Stimulated activated CD8-positive, alpha-beta memory T cell treated with anti-CD3 and anti-CD28 coated beads, Interleukin-4, amount 100 ng/mL, for 1 hour (primary cell): ENCODE measurements around the gene EGLN1.
"Not testable (repeated sequence)": the region's sequence is repeated elsewhere in the genome, so short reads cannot be mapped to it uniquely, and the experiment has no call there.

Experiments
- DNase-seq, 2 donors: peaks; one replicate each; pipeline ENCODE4 v3.0.0-alpha.2; 2020; ENCODE audit warnings: low read depth in 2 of 2, low spot score in 1 of 2

The EGLN1 gene

DNA sequence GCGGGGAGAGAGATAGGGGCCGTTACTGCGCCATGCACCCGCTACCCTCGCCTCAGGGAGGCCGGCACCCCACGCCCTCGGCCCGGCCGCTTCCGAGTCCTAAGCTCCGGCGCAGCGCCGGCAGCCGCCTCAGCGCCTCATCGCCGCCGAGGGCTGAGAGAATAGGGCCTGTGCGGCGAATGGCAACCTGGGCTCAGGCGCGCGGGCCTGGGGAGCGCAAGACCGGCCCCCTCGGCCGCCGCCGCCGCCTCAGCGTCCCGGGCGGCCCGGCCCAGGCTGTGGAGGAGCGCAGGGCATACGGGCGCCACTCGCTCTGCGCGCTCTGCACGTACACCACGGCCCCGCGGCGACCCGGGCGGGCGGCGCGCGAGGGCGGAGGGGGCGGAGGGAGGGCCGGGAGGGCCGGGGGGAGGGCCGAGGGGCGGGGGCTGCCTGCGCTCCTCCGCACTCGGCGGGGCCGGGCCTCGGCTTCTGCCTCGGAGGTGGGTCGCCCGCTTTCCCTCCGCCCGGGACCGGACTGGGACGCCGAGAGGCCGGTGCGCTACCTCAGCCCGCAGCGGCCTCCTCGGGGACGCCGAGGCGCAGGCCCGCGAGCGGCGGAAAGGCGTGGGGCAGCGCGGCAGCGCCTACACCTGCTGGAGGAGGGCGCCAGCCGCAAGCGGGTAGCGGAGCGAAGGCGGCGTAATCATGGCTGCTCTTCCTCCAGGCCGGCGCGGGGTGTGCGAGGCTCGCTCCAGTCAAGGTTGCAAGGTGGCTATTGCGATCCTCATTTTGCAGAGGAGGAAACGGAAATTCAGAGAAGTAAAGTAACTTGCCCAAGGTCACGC lies at the start of gene EGLN1:
Gene EGLN1, minus strand, starts transcription at position 317 of the 827 bp plus-strand sequence. CDS start 399 bp downstream, outside the sequence.
- peak; percentile 43 to 68 for DNase-seq

DNA sequence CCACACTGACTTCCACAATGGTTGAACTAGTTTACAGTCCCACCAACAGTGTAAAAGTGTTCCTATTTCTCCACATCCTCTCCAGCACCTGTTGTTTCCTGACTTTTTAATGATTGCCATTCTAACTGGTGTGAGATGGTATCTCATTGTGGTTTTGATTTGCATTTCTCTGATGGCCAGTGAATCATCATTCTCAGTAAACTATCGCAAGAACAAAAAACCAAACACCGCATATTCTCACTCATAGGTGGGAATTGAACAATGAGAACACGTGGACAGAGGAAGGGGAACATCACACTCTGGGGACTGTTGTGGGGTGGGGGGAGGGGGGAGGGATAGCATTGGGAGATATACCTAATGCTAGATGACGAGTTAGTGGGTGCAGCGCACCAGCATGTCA lies 49.4 kb upstream of the EGLN1 start:
- not testable (repeated sequence) for DNase-seq

- DNase-seq: not testable (repeated sequence)
Observed at GRCh38 chr1:231471027-231471426, 48.9 kb upstream of the EGLN1 start.

GRCh38 chr1:231467986-231468385 lies 45.9 kb upstream of the EGLN1 start:
- DNase-seq: no peak

DNA sequence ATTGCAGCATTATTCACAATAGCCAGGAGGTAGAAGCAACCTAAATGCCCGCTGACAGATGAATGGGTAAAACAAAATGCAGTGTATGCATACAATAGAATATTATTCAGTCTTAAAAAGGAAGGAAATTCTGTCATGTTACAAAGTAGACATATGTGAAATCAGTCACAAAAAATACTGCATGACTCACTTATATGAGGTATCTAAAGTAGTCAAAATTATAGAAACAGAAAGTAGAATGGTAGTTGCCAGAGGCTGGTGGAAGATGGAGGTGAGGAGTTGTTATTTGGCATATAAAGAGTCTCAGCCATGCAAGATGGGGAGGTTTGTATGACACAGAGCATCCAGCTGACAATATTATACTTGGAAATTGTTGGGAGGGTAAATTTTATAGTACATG lies 43.0 kb upstream of the EGLN1 start:
- DNase-seq: no peak

- no peak for DNase-seq
Observed at GRCh38 chr1:231463541-231463940, 41.5 kb upstream of the EGLN1 start.

DNA sequence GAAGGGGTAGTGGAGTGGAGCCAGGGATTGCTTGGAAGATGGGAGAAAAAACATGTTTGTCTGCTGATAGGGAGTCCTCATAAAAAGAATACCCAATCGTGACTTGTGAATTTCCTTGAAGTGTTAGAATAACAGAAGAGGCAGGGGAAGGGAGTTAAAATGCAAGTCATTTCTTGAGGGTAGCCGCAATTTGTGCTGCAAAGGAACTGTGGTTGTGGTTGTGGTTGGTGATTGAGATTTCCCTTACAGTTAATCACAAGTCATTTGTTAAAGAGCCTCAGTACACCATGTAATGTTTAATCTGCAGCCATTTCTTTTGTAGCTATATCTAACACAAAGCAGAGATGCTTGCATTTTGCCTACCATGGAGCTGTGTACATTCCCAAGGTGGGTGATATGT lies 38.5 kb upstream of the EGLN1 start:
- peak; percentile 28 to 38 for DNase-seq

DNA sequence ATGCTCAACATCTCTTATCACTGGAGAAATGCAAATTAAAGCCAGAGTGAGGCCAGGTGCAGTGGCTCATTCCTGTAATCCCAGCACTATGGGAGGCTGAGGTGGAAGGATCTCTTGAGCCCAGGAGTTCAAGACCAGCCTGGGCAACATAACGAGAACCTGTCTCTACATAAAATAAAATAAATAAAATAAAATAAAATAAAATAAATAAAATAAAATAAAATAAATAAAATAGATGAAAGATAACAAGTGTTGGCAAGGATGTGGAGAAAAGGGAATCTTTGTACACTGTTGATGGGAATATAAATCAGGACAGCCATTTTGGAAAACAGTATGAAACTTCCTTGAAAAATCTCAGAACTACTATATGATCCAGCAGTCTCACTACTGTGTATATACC lies 37.4 kb upstream of the EGLN1 start:
- DNase-seq: not testable (repeated sequence)

GRCh38 chr1:231457956-231458355 lies 35.9 kb upstream of the EGLN1 start:
- not testable (repeated sequence) for DNase-seq

GRCh38 chr1:231454133-231454532 lies 32.0 kb upstream of the EGLN1 start:
- DNase-seq: not testable (repeated sequence)

- no peak for DNase-seq
Observed at GRCh38 chr1:231446138-231446537, 24.1 kb upstream of the EGLN1 start.

DNA sequence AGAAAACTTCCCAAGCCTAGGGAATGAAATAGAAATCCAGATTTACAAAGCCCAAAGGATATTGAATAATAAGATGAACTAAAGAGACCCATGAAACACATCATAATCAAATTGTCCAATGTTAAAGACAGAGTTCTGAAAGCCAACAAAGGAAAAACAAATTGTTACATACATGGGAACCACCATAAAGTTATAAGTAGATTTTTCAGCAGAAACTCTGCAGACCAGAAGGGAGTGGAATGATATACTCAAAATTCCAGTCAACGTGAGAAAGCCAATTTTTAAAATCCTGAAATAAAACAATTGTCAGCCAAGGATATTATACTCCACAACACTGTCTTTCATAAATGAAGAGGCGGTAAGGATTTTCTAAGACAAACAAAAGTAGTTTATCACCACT lies 22.0 kb upstream of the EGLN1 start:
- DNase-seq: no peak

DNA sequence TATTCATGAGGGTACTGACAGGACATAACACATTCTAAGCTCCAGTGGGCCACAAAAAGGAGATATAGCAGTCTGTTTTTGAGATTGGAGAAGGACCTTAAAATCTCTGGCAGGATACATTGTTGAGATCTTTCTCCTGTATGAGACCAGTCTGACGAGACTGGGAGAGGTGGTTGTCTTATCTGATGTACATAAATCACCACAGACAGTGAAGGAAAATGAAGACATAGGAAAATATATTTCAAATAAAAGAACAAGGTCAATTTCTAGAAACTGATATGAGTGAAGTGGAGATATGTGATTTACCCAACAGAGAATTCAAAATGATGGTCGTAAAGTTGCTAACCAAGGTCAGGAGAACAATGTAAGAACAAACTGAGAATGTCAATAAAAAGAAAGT lies 21.3 kb upstream of the EGLN1 start:
- DNase-seq: no peak

DNA sequence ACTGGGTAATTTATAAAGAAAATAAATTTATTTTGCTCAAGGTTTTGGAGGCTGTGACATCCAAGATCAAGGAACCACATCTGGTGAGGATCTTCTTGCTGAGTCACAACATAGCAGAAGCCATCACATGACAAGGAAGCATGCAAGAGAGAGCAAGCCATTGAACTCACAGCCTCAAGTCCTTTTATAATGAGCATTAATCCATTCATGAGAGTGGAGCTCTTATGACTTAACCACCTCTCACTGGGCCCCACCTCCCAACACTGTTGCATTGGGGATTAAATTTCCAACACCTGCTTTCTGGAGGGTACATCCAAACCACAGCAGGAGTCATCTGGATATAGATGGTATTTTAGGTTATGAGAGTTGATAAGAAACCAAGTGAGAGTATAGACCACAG lies 20.6 kb upstream of the EGLN1 start:
- no peak for DNase-seq

DNA sequence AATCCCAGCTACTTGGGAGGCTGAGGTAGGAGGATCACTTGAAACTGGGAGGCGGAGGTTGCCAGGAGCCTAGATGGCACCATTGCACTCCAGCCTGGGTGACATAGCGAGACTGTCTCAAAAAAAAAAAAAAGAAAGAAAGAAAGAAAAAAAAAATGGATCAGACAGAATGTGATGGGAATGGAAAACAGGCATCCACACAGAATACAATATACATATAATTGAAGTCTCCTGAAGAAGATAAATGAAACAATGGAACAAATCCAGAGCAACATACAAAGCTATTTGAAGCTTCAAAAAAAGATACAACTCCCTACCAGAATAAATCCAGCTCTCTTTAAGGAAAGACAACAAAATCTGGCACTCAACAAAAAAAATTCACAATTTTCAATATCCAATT lies 10.9 kb upstream of the EGLN1 start:
- no peak for DNase-seq

GRCh38 chr1:231431665-231432415 lies 9.8 kb upstream of the EGLN1 start:
- DNase-seq: no peak

DNA sequence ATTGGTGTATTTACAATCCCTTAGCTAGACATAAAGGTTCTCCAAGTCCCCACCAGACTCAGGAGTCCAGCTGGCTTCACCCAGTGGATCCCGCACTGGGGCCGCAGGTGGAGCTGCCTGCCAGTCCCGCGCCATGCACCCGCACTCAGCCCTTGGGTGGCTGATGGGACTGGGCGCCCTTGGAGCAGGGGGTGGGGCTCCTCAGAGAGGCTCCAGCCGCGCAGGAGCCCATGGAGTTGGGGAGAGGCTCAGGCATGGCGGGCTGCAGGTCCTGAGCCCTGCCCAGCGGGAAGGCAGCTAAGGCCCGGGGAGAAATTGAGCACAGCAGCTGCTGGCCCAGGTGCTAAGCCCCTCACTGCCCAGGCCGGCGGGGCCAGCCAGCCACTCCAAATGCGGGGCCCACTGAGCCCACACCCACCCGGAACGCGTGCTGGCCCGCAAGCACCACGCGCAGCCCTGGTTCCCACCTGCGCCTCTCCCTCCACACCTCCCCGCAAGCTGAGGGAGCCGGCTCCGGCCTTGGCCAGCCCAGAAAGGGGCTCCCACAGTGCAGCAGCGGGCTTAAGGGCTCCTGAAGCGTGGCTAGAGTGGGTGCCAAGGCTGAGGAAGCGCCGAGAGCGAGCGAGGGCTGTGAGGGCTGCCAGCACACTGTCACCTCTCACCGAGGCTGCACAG lies 8.7 kb upstream of the EGLN1 start:
- DNase-seq: not testable (repeated sequence)

DNA sequence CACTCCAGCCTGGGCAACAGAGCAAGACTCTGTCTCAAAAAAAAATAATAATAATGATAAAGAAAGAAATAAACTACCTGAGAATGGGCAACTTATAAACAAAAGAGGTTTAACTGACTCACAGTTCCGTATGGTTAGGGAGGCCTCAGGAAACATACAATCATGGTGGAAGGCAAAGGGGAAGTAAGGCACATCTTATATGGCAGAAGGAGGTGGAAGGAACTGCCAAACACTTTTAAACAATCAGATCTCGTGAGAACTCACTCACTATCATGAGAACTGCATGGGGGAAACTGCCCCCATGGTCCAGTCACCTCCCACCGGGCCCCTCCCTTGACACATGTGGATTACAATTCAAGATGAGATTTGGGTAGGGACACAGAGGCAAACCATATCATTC lies 6.3 kb upstream of the EGLN1 start:
- DNase-seq: no peak

GRCh38 chr1:231424950-231425805 lies 3.1 kb upstream of the EGLN1 start:
- no peak for DNase-seq

DNA sequence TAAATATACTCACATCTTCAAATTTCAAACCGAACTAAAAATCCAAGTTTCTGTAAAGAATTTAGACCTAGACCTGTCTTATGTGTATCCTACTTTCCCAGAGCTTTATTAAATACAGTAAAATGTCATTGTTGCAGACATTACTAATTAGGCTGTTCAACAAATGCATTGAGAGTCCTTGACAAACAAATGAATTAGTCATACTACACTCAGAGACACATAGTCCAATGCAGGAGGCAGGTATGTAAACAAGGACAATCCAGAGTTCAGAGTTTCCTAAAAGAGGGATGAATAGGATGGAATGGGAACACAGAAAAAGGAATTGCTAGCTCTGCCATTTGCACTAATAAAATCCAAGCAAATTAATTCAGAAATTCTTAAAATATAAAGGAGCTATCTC lies 1.6 kb upstream of the EGLN1 start:
- DNase-seq: no peak

GRCh38 chr1:231422798-231423309 lies 767 bp upstream of the EGLN1 start:
- no peak for DNase-seq
